ENCODE data around the gene SLC44A2.
"Not testable (repeated sequence)": the region's sequence is repeated elsewhere in the genome, so short reads cannot be mapped to it uniquely, and the experiment has no call there.

The SLC44A2 gene

GRCh38 chr19:10653732-10654609 lies 28.6 kb downstream of the SLC44A2 start, which contains the start of gene ILF3:
TSS of gene ILF3 (plus strand) at chr19:10654346. CDS start at chr19:10670606, 16,260 bp downstream.
- DNase-seq, result peak; percentile 100

- peak; percentile 60 for DNase-seq
These were observed 29.5 kb downstream of the SLC44A2 start for GRCh38 chr19:10654610-10655456.

DNA sequence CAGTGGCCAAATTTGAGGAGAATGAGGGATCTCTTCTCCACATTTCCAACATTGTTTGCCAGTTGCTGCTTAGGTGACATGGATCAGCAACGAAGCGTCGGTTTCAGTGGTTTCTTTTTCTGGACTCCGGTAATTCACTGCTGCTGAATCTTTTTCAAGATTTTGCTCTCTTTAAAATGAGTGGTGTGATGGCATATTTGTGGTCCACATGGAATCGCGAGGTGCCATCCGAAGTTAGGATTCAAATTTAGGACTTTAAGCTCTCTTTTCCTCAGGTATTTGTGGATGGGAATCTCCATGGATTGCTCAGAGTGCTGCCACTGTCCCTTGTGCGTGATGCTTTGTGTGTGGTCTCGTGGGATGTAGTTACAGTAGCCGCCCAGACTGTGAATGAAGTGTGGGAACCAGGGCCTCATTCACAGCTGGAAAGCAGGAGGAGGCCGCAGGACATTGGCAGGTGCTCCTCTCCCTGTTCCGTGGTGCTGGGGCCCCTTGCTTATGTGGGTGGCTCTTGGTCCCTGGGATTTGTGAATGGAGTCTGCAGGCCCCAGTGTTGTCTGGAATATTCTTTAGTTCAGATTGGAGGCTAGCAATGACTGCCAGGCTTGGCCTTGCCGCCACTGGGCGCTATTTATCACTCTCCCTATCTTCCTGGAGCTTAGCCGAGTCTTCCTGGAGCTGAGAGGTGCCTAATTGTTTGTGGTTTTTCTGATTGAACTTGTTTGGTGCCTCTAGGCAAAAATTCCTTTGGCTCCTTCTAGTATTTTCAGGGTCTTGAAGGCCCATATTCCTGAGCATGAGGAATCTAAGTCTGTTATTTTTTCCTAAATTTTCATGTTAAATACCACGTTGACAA lies 30.3 kb downstream of the SLC44A2 start:
- DNase-seq, result peak; percentile 66

DNA sequence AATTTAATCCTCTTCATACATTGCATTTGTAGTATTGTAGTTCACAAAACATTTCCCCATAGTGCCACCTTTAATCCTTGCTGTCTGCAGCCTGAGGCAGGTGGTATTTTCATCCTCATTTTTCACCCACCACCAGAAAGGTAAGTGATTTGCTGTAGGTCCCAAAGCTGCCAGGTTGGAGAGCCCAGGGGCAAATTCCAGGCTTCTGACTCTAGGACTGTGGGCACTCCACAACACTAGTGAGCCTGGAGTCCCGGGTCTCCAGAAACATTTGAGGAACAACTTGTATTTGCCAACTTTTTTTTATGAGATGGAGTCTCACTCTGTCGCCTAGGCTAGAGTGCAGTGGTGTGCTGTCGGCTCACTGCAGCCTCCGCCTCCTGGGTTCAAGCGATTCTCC lies 35.0 kb downstream of the SLC44A2 start:
- no peak for DNase-seq

- no peak for DNase-seq
These were observed 36.6 kb downstream of the SLC44A2 start for GRCh38 chr19:10661946-10662345.

- DNase-seq, result no peak
These were observed 37.3 kb downstream of the SLC44A2 start for GRCh38 chr19:10662384-10663251.

DNA sequence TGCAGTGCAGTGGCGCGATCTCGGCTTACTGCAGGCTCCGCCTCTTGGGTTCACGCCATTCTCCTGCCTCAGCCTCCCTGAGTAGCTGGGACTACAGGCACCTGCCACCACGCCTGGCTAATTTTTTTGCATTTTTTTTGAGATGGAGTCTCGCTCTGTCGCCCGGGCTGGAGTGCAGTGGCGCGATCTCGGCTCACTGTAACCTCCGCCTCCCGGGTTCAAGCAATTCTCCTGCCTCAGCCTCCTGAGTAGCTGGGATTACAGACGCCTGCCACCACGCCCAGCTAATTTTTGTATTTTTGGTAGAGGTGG lies 37.9 kb downstream of the SLC44A2 start:
- DNase-seq, result not testable (repeated sequence)

DNA sequence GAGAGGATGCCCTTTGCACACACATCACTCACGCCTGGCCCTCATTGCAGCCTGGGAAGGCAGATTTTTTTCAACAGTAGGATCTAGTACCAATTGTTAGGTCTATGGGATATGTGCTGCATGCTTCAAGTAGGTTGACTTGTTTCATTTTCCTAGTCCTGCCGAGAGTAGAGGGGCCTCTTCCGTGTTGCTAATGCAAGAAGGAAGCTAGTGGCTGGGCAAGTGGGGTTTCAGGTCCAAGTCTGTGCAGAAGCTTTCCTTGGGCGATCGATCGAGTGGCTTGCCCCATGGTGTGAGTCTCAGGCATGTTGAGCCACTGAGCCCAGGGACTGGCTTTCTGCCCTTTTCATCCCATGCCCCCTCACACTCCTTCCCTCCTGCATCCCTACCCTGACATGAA lies 42.5 kb downstream of the SLC44A2 start:
- DNase-seq, result no peak

- DNase-seq, result no peak
These were observed 43.9 kb downstream of the SLC44A2 start for GRCh38 chr19:10669246-10669645.

- DNase-seq, result no peak
These were observed 44.8 kb downstream of the SLC44A2 start for GRCh38 chr19:10670182-10670581.

- no peak for DNase-seq
These were observed 45.8 kb downstream of the SLC44A2 start for GRCh38 chr19:10670876-10671804.

- DNase-seq, result not testable (repeated sequence)
These were observed 46.6 kb downstream of the SLC44A2 start for GRCh38 chr19:10671922-10672321.

DNA sequence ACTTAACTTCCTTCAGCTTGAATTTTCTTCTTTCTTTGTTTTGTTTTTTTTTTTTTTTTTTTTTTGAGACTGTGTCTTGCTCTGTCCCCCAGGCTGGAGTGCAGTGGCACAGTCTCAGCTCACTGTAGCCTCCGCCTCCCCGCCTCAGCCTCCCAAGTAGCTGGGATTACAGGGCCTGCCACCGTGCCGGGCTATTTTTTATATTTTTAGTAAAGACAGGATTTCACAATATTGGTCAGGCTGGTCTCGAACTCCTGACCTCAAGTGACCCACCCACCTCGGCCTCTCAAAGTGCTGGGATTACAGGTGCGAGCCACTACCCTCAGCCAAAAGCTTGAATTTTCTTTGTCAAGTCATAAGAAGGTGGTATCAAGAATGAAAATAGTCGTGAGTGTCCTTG lies 49.9 kb downstream of the SLC44A2 start:
- not testable (repeated sequence) for DNase-seq

- DNase-seq, result no peak
These were observed 52.4 kb downstream of the SLC44A2 start for GRCh38 chr19:10677751-10678150.

DNA sequence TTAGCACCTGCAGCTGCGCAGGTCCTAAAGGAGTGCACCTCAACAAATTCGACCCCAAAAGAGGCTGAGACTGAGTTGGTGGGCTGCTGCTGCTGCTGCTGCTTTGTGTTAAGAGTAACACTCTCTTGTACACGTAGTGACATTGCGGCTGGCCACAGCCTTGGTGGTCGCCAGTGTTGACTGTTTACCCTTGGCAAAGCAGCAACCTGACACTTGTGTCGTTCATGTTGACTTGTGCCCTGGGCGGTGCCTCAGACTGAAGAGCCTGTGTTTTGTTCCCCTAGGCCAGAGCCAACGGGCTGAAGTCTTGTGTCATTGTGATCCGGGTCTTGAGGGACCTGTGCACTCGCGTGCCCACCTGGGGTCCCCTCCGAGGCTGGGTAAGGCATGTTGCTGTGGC lies 53.5 kb downstream of the SLC44A2 start:
- DNase-seq, result no peak

GRCh38 chr19:10679743-10680142 lies 54.4 kb downstream of the SLC44A2 start:
- no peak for DNase-seq

- DNase-seq, result no peak
These were observed 55.3 kb downstream of the SLC44A2 start for GRCh38 chr19:10680545-10681135.

- DNase-seq, result no peak
These were observed 56.3 kb downstream of the SLC44A2 start for GRCh38 chr19:10681658-10682057.

- DNase-seq, result no peak
These were observed 57.2 kb downstream of the SLC44A2 start for GRCh38 chr19:10682397-10683063.

- no peak for DNase-seq
These were observed 57.7 kb downstream of the SLC44A2 start for GRCh38 chr19:10683064-10683426.

All from retina (tissue), 1 donor.